GM23338 (cell line): ENCODE data around the gene DNAJB13. TPM values are rescaled to one million over a fixed set of nuclear protein-coding genes. Genes with fewer than 3 reads are reported as not detected.

Source experiments
- ATAC-seq: fragments of 200-7000 bp; cut with Tn5 transposase; 3 replicates; pipeline ENCODE4 v1.9.1; 2020
- DNase-seq: peaks from one replicate; pipeline ENCODE4 v3.0.0-alpha.2; 2015; ENCODE audit warnings: low spot score
- H2AFZ ChIP-seq: fragments of 200-600 bp; sonication (generic); 2 replicates; pipeline ENCODE4 v1.8.0; 2016; ENCODE audit warnings: antibody characterized with exemption, mild to moderate bottlenecking, moderate library complexity
- H3F3A ChIP-seq: fragments of 200-600 bp; sonication (generic); replicated peaks from 2 replicates; pipeline ENCODE4 v1.8.0; 2017; ENCODE audit warnings: antibody characterized with exemption, mixed run types, low read depth
- H3K27ac ChIP-seq: fragments of 200-600 bp; sonication (generic); 2 replicates; pipeline ENCODE4 v1.6.1; 2016; ENCODE audit warnings: low read depth
- H3K27me3 ChIP-seq: fragments of 200-600 bp; sonication (generic); 2 replicates; pipeline ENCODE4 v1.8.0; 2016; ENCODE audit warnings: mild to moderate bottlenecking, mixed run types, moderate library complexity; ENCODE audit not compliant: insufficient read depth
- H3K36me3 ChIP-seq: fragments of 200-600 bp; sonication (generic); 2 replicates; pipeline ENCODE4 v1.8.0; 2016; ENCODE audit warnings: mild to moderate bottlenecking; ENCODE audit not compliant: insufficient read depth
- H3K4me1 ChIP-seq: fragments of 200-600 bp; sonication (generic); 2 replicates; pipeline ENCODE4 v1.8.0; 2016; ENCODE audit warnings: mild to moderate bottlenecking, moderate library complexity; ENCODE audit not compliant: insufficient read depth
- H3K4me2 ChIP-seq: fragments of 200-600 bp; sonication (generic); 2 replicates; pipeline ENCODE4 v1.7.1; 2017; ENCODE audit warnings: mixed run types
- H3K4me3 ChIP-seq: fragments of 200-600 bp; sonication (generic); 2 replicates; pipeline ENCODE4 v1.6.1; 2016; ENCODE audit warnings: mixed run types
- H3K79me2 ChIP-seq: fragments of 200-600 bp; sonication (generic); replicated peaks from 2 replicates; pipeline ENCODE4 v1.8.0; 2017; ENCODE audit warnings: mild to moderate bottlenecking; ENCODE audit not compliant: insufficient read depth
- H3K9me2 ChIP-seq: fragments of 200-600 bp; sonication (generic); 2 replicates; pipeline ENCODE4 v1.8.0; 2017; ENCODE audit not compliant: insufficient read depth
- H4K20me1 ChIP-seq: fragments of 200-600 bp; sonication (generic); replicated peaks from 2 replicates; pipeline ENCODE4 v1.8.0; 2017; ENCODE audit warnings: mild to moderate bottlenecking; ENCODE audit not compliant: insufficient read depth
- H3K27ac Mint-ChIP-seq: 2 replicates; pipeline ENCODE4 v1.8.0; 2020; ENCODE audit warnings: inconsistent platforms, mild to moderate bottlenecking, moderate library complexity, mixed read lengths
- H3K27me3 Mint-ChIP-seq: 3 replicates; pipeline ENCODE4 v1.8.0; 2022; ENCODE audit warnings: low read depth, mild to moderate bottlenecking, moderate library complexity, mixed read lengths, inconsistent platforms; ENCODE audit not compliant: insufficient read depth, poor library complexity
- H3K36me3 Mint-ChIP-seq: 3 replicates; pipeline ENCODE4 v1.8.0; 2021; ENCODE audit warnings: low read depth, mild to moderate bottlenecking, inconsistent platforms, moderate library complexity, mixed read lengths
- H3K4me1 Mint-ChIP-seq: 3 replicates; pipeline ENCODE4 v1.8.0; 2020; ENCODE audit warnings: mild to moderate bottlenecking, inconsistent platforms, mixed read lengths
- H3K4me3 Mint-ChIP-seq: 3 replicates; pipeline ENCODE4 v1.8.0; 2021; ENCODE audit warnings: moderate library complexity, mild to moderate bottlenecking, inconsistent platforms, mixed read lengths
- H3K9me3 Mint-ChIP-seq: 3 replicates; pipeline ENCODE4 v1.8.0; 2020; ENCODE audit warnings: moderate library complexity, mild to moderate bottlenecking, inconsistent platforms, mixed read lengths
- CREB1 ChIP-seq: fragments of 250-450 bp; sonication (Bioruptor Pico); IDR thresholded peaks from 2 replicates; pipeline ENCODE4 v1.5.0; 2020; ENCODE audit warnings: low read depth, mild to moderate bottlenecking, moderate library complexity
- EZH2 ChIP-seq: fragments of 200-600 bp; sonication (generic); IDR thresholded peaks from one replicate; pipeline ENCODE4 v1.8.0; 2017; ENCODE audit warnings: antibody characterized with exemption, mild to moderate bottlenecking, low read depth; ENCODE audit not compliant: unreplicated experiment
- EZH2phosphoT487 ChIP-seq: fragments of 200-600 bp; sonication (generic); IDR thresholded peaks from one replicate; pipeline ENCODE4 v1.8.1; 2018; ENCODE audit warnings: antibody characterized with exemption; ENCODE audit not compliant: unreplicated experiment
- JUNB ChIP-seq: IDR thresholded peaks from one replicate; pipeline ENCODE4 v1.6.1; 2016; ENCODE audit warnings: antibody characterized with exemption; ENCODE audit not compliant: unreplicated experiment
- NANOG ChIP-seq: IDR thresholded peaks from 2 replicates; pipeline ENCODE4 v1.6.1; 2016; ENCODE audit warnings: antibody characterized with exemption, borderline replicate concordance
- POLR2AphosphoS5 ChIP-seq: IDR thresholded peaks from 2 replicates; pipeline ENCODE4 v1.6.1; 2016; ENCODE audit warnings: antibody characterized with exemption, low read depth
- STAT1 ChIP-seq: IDR thresholded peaks from one replicate; pipeline ENCODE4 v1.6.1; 2016; ENCODE audit warnings: antibody characterized with exemption; ENCODE audit not compliant: unreplicated experiment
- ZNF114 ChIP-seq: fragments of 250-450 bp; sonication (Bioruptor Pico); IDR thresholded peaks from 2 replicates; pipeline ENCODE4 v1.5.0; 2020; ENCODE audit warnings: mild to moderate bottlenecking, moderate library complexity
- ZNF331 ChIP-seq: fragments of 250-450 bp; sonication (Bioruptor Pico); IDR thresholded peaks from 2 replicates; pipeline ENCODE4 v1.5.0; 2020; ENCODE audit warnings: low read depth, mild to moderate bottlenecking, moderate library complexity
- ZNF462 ChIP-seq: fragments of 250-450 bp; sonication (Bioruptor Pico); IDR thresholded peaks from 2 replicates; pipeline ENCODE4 v1.5.0; 2020; ENCODE audit warnings: mild to moderate bottlenecking, moderate library complexity
- polyA plus RNA-seq: library from polyadenylated mRNA; unstranded; fragments of >200 nt; fragmentation: Nextera tagmentation; extraction: Ambion mirVana; gene quantifications from 2 replicates; pipeline ENCODE4 v1.2.1, GENCODE V29; 2016
- total RNA-seq: library from RNA; depleted of rRNA; stranded (reverse); fragments of >200 nt; shearing (Covaris generic); gene quantifications from 2 replicates; pipeline ENCODE4 v1.2.3, GENCODE V29; 2014
- TF ChIP-seq, protein P1 (sequence below), 2 experiments: fragments of 200-600 bp in 1 of 2; sonication (generic) in 1 of 2; conservative IDR thresholded peaks; 2 replicates each; pipeline versions ENCODE4 v1.5.1 to v1.6.1; 2016 to 2017; ENCODE audit warnings: antibody characterized with exemption in 2 of 2, low read depth in 2 of 2, mild to moderate bottlenecking in 2 of 2, moderate library complexity in 1 of 2
- TF ChIP-seq, protein P2 (sequence below): IDR thresholded peaks from 2 replicates; pipeline ENCODE4 v1.6.1; 2016; ENCODE audit warnings: antibody characterized with exemption
- TF ChIP-seq, protein P3 (sequence below): IDR thresholded peaks from one replicate; pipeline ENCODE4 v1.6.1; 2018; ENCODE audit warnings: antibody characterized with exemption; ENCODE audit not compliant: unreplicated experiment

Gene DNAJB13
- total and polyA plus RNA-seq, 2 experiments from 2014 or later: 0.14 to 0.32 TPM

DNA sequence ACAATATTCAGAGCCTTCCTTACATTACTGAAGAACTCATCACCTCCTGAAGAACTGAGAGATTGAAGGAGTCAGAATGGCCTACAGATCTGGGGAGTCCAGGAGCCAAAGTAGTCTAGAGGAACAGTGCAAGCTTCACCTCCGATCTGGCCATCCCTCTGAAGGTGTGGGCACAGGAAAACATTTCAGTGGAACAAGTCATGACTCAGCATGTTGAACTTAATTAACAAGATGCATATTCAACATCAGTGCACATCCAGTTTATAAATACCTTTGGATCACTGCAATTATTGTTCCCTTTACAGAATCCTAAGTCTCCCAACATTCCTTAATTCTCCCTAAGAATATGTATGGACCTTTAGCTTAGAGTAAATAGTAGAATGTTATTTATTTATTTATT lies 48.5 kb upstream of the DNAJB13 start:
- Mint-ChIP-seq H3K9me3 (peaks cover 3% of the 10 kb centered on the region; the same call in 1 of the 3 replicates), H3K4me3 (no peak overlapping the region), H3K4me1 (no peaks in the 10 kb centered on the region), H3K27me3 (no peaks in the 10 kb centered on the region), H3K36me3 (peaks cover 29% of the 10 kb centered on the region), H3K27ac (peak overlapping the region; percentile 81)
- Histone ChIP-seq H3K4me1 (no peaks in the 10 kb centered on the region), H3K36me3 (peaks cover 6% of the 10 kb centered on the region; the same call in 1 of the 2 replicates), H3K27ac (no peak overlapping the region), H2AFZ (no peak overlapping the region), H4K20me1 (no peaks in the 10 kb centered on the region), H3K4me2 (no peak overlapping the region), H3K4me3 (no peak overlapping the region), H3K27me3 (no peaks in the 10 kb centered on the region), H3K9me2 (no peaks in the 10 kb centered on the region; the same call in 1 of the 2 replicates), H3F3A (no peaks in the 10 kb centered on the region), H3K79me2 (no peaks in the 10 kb centered on the region)
- TF ChIP-seq, protein P1, sequence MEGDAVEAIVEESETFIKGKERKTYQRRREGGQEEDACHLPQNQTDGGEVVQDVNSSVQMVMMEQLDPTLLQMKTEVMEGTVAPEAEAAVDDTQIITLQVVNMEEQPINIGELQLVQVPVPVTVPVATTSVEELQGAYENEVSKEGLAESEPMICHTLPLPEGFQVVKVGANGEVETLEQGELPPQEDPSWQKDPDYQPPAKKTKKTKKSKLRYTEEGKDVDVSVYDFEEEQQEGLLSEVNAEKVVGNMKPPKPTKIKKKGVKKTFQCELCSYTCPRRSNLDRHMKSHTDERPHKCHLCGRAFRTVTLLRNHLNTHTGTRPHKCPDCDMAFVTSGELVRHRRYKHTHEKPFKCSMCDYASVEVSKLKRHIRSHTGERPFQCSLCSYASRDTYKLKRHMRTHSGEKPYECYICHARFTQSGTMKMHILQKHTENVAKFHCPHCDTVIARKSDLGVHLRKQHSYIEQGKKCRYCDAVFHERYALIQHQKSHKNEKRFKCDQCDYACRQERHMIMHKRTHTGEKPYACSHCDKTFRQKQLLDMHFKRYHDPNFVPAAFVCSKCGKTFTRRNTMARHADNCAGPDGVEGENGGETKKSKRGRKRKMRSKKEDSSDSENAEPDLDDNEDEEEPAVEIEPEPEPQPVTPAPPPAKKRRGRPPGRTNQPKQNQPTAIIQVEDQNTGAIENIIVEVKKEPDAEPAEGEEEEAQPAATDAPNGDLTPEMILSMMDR (conservative IDR thresholded peaks at IDR 0.05; ENCODE audit: low read depth in 2 of 2): no peak
- TF ChIP-seq, protein P2, sequence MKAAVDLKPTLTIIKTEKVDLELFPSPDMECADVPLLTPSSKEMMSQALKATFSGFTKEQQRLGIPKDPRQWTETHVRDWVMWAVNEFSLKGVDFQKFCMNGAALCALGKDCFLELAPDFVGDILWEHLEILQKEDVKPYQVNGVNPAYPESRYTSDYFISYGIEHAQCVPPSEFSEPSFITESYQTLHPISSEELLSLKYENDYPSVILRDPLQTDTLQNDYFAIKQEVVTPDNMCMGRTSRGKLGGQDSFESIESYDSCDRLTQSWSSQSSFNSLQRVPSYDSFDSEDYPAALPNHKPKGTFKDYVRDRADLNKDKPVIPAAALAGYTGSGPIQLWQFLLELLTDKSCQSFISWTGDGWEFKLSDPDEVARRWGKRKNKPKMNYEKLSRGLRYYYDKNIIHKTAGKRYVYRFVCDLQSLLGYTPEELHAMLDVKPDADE: no peak
- TF ChIP-seq CREB1: no peak
- no peak for TF ChIP-seq JUNB
- no peak for TF ChIP-seq ZNF462
- TF ChIP-seq EZH2phosphoT487: no peak
- no peak for TF ChIP-seq POLR2AphosphoS5
- TF ChIP-seq ZNF114 (CRISPR knock-in tag): no peak
- TF ChIP-seq NANOG: no peak
- TF ChIP-seq, protein P3, sequence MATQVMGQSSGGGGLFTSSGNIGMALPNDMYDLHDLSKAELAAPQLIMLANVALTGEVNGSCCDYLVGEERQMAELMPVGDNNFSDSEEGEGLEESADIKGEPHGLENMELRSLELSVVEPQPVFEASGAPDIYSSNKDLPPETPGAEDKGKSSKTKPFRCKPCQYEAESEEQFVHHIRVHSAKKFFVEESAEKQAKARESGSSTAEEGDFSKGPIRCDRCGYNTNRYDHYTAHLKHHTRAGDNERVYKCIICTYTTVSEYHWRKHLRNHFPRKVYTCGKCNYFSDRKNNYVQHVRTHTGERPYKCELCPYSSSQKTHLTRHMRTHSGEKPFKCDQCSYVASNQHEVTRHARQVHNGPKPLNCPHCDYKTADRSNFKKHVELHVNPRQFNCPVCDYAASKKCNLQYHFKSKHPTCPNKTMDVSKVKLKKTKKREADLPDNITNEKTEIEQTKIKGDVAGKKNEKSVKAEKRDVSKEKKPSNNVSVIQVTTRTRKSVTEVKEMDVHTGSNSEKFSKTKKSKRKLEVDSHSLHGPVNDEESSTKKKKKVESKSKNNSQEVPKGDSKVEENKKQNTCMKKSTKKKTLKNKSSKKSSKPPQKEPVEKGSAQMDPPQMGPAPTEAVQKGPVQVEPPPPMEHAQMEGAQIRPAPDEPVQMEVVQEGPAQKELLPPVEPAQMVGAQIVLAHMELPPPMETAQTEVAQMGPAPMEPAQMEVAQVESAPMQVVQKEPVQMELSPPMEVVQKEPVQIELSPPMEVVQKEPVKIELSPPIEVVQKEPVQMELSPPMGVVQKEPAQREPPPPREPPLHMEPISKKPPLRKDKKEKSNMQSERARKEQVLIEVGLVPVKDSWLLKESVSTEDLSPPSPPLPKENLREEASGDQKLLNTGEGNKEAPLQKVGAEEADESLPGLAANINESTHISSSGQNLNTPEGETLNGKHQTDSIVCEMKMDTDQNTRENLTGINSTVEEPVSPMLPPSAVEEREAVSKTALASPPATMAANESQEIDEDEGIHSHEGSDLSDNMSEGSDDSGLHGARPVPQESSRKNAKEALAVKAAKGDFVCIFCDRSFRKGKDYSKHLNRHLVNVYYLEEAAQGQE: no peak
- TF ChIP-seq EZH2: no peak
- TF ChIP-seq STAT1: no peak
- TF ChIP-seq ZNF331 (CRISPR knock-in tag): no peak
- no peak for ATAC-seq
- no peak for DNase-seq
